CD4-positive, alpha-beta T cell (primary cell): ENCODE results near the gene ZNF532. TPM values are rescaled to one million over a fixed set of nuclear protein-coding genes. Genes with fewer than 3 reads are reported as not detected.

ENCODE experiments used
- ATAC-seq: fragments of 200-7000 bp; cut with Tn5 transposase; one replicate; pipeline ENCODE4 v1.10.0; 2022; ENCODE audit warnings: mild to moderate bottlenecking; ENCODE audit not compliant: poor library complexity
- CTCF ChIA-PET: fragments of 350-600 bp; sonication (Branson Sonifier 250); formaldehyde crosslinking; loops from one replicate; lab custom pipeline; 2021; ENCODE audit warnings: antibody characterized with exemption, inconsistent platforms; lab: Charles Lee
- POLR2A ChIA-PET: fragments of 350-600 bp; sonication (Branson Sonifier 250); formaldehyde crosslinking; loops from one replicate; lab custom pipeline; 2021; ENCODE audit warnings: antibody characterized with exemption, inconsistent platforms; lab: Charles Lee
- DNase-seq, 14 experiments: peaks; one replicate each; pipeline ENCODE4 v3.0.0-alpha.2; 2013 to 2020; ENCODE audit warnings: mixed read lengths in 2 of 14
- H3K27ac ChIP-seq, 2 donors: one replicate each; pipeline versions ENCODE4 v1.5.1 to v1.7.0; 2013; ENCODE audit warnings: low read length in 2 of 2, low read depth in 1 of 2, mild to moderate bottlenecking in 1 of 2
- H3K27me3 ChIP-seq, 2 experiments: 1 replicate in 1 of 2; 2 replicates in 1 of 2; pipeline versions ENCODE4 v1.6.1 to v1.7.0; 2013; ENCODE audit warnings: low read length in 2 of 2, control low read depth in 1 of 2, mild to moderate bottlenecking in 1 of 2, moderate library complexity in 1 of 2; ENCODE audit not compliant: insufficient read depth in 2 of 2, control insufficient read depth in 1 of 2
- H3K36me3 ChIP-seq: one replicate; pipeline ENCODE4 v1.6.1; 2013; ENCODE audit warnings: low read length, control low read depth; ENCODE audit not compliant: insufficient read depth
- H3K4me1 ChIP-seq: one replicate; pipeline ENCODE4 v1.6.1; 2013; ENCODE audit warnings: low read length, control low read depth; ENCODE audit not compliant: insufficient read depth
- H3K4me3 ChIP-seq: one replicate; pipeline ENCODE4 v1.5.1; 2013; ENCODE audit warnings: mild to moderate bottlenecking, low read length, moderate library complexity
- H3K9me3 ChIP-seq, 2 experiments: 1 replicate in 1 of 2; 2 replicates in 1 of 2; pipeline versions ENCODE4 v1.6.1 to v1.7.0; 2013; ENCODE audit warnings: low read length in 2 of 2, mild to moderate bottlenecking in 2 of 2, control low read depth in 1 of 2, moderate library complexity in 1 of 2; ENCODE audit not compliant: control insufficient read depth in 1 of 2, insufficient read depth in 1 of 2
- H3K27ac Mint-ChIP-seq: one replicate; pipeline ENCODE4 v1.8.0; 2020; ENCODE audit warnings: mixed read lengths
- H3K27me3 Mint-ChIP-seq: one replicate; pipeline ENCODE4 v1.8.0; 2021; ENCODE audit warnings: mixed read lengths
- H3K36me3 Mint-ChIP-seq: one replicate; pipeline ENCODE4 v1.8.0; 2021; ENCODE audit warnings: low read depth, mixed read lengths
- H3K4me1 Mint-ChIP-seq: one replicate; pipeline ENCODE4 v1.8.0; 2021; ENCODE audit warnings: low read depth, mixed read lengths
- H3K4me3 Mint-ChIP-seq: one replicate; pipeline ENCODE4 v1.8.0; 2020; ENCODE audit warnings: mild to moderate bottlenecking, mixed read lengths
- H3K9me3 Mint-ChIP-seq: one replicate; pipeline ENCODE4 v1.8.0; 2020; ENCODE audit warnings: mixed read lengths
- CTCF ChIP-seq: fragments of 200-600 bp; IDR thresholded peaks from one replicate; pipeline ENCODE4 v1.8.0; 2022; ENCODE audit warnings: antibody characterized with exemption, mild to moderate bottlenecking
- intact Hi-C, 2 experiments: fragments of 100-400 bp; cut with DNase I in 1 of 2; cut with micrococcal nuclease in 1 of 2; formaldehyde crosslinking; loops; one replicate each; pipeline versions ENCODE4 v1.15.1 to v1.9.0; 2023 to 2025; cut with DNase I, micrococcal nuclease
- total RNA-seq, 174 experiments: library from RNA in 2 of 174; stranded (reverse) in 2 of 174; gene quantifications; one replicate each; pipeline ENCODE4 v1.2.3 and lab custom pipeline; 2021 to 2026

Gene ZNF532
- total RNA-seq, 2 experiments from 2014 or later: 9.8 to 9.9 TPM

- Mint-ChIP-seq H3K27ac (no peak overlapping the region), H3K4me3 (no peak overlapping the region)
Measured at GRCh38 chr18:58847383-58848071, 17.1 kb upstream of the ZNF532 start.

GRCh38 chr18:58848685-58849084 lies 16.0 kb upstream of the ZNF532 start:
- Mint-ChIP-seq H3K36me3 (no peaks in the 10 kb centered on the region), H3K4me1 (no peaks in the 10 kb centered on the region), H3K27ac (no peak overlapping the region), H3K4me3 (no peak overlapping the region), H3K27me3 (peaks cover 81% of the 10 kb centered on the region), H3K9me3 (no peaks in the 10 kb centered on the region)
- CTCF ChIA-PET: no interaction called here
- no peak for TF ChIP-seq CTCF
- H3K27ac ChIP-seq: no peak overlapping the region
- H3K9me3 ChIP-seq: peaks cover 10 to 16% of the 10 kb centered on the region in 2 experiments
- POLR2A ChIA-PET: no interaction called here
- no peak overlapping the region for H3K4me3 ChIP-seq
- no peak for ATAC-seq
- no peaks in the 10 kb centered on the region for H3K36me3 ChIP-seq
- no peak for DNase-seq
- H3K4me1 ChIP-seq: peaks cover 7% of the 10 kb centered on the region
- intact Hi-C loops: no loop called here
- peaks cover 30 to 57% of the 10 kb centered on the region in 2 experiments for H3K27me3 ChIP-seq

More at GRCh38 chr18:58847383-58848071, 17.1 kb upstream of the ZNF532 start:
- ChIA-PET POLR2A (no interaction called here), CTCF (no interaction called here)
- Histone ChIP-seq H3K36me3 (no peaks in the 10 kb centered on the region), H3K4me1 (peaks cover 7% of the 10 kb centered on the region), H3K27me3 (peaks cover 30 to 63% of the 10 kb centered on the region in 2 experiments), H3K4me3 (no peak overlapping the region), H3K9me3 (peaks cover 10 to 16% of the 10 kb centered on the region in 2 experiments), H3K27ac (no peak overlapping the region)
- Mint-ChIP-seq H3K27me3 (peaks cover 87% of the 10 kb centered on the region), H3K4me1 (no peaks in the 10 kb centered on the region), H3K9me3 (no peaks in the 10 kb centered on the region), H3K36me3 (no peaks in the 10 kb centered on the region)
- intact Hi-C loops: no loop called here
- DNase-seq (no peak), ATAC-seq (no peak)
- no peak for TF ChIP-seq CTCF

- intact Hi-C loops: no loop called here
- CTCF ChIA-PET: no interaction called here
Measured at GRCh38 chr18:58850786-58851469, 13.7 kb upstream of the ZNF532 start.

More at GRCh38 chr18:58850786-58851469, 13.7 kb upstream of the ZNF532 start:
- DNase-seq (no peak), ATAC-seq (no peak)
- Mint-ChIP-seq H3K9me3 (no peaks in the 10 kb centered on the region), H3K27me3 (peaks cover 70% of the 10 kb centered on the region), H3K27ac (no peak overlapping the region), H3K4me1 (no peaks in the 10 kb centered on the region), H3K36me3 (no peaks in the 10 kb centered on the region), H3K4me3 (no peak overlapping the region)
- H3K9me3 ChIP-seq: peaks cover 10 to 16% of the 10 kb centered on the region in 2 experiments
- H3K4me1 ChIP-seq: peaks cover 7% of the 10 kb centered on the region
- TF ChIP-seq CTCF: no peak
- no peak overlapping the region for H3K27ac ChIP-seq
- POLR2A ChIA-PET: no interaction called here
- no peaks in the 10 kb centered on the region for H3K36me3 ChIP-seq
- no peak overlapping the region for H3K4me3 ChIP-seq
- H3K27me3 ChIP-seq: peaks cover 30 to 49% of the 10 kb centered on the region in 2 experiments
